ENCODE measurements around the gene STAM. TPM values are rescaled to one million over a fixed set of nuclear protein-coding genes. Genes with fewer than 3 reads are reported as not detected.

The STAM gene
- total RNA-seq, 1 donor from 2014 or later: 25.1 TPM

GRCh38 chr10:17669185-17669872 is 25.4 kb downstream of the STAM start:
- ATAC-seq (no peak), DNase-seq (ENCODE audit: low spot score) (no peak)
- intact Hi-C loops (cut with DNase I): no loop called here

DNA sequence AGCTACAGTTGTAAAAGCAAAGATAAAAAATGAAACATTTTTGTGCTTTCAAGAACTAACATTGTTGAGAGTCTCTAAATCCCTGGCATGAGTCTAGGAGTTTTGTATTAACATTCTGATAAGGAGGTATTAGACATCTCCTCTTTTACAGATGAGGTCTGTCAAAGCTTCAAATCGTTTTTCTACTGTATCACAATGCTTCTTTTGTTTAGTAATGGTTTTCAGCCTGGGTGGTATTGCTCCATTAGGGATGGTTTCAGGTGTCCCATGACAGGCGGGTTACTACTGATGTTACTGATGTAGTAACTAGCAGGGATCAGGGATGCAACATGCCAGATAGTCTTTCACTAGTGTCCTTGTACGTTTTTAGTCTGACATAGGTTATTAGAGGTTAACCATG is 27.4 kb downstream of the STAM start:
- intact Hi-C loops (cut with DNase I): no loop called here
- no peak for ATAC-seq
- no peak for DNase-seq (ENCODE audit: low spot score)

- ATAC-seq: peak; percentile 38
- intact Hi-C loops (cut with DNase I): no loop called here
- DNase-seq (ENCODE audit: low spot score): no peak
Observed at GRCh38 chr10:17673471-17674061, 29.6 kb downstream of the STAM start.

- no peak for ATAC-seq
- intact Hi-C loops (cut with DNase I): no loop called here
- DNase-seq (ENCODE audit: low spot score): no peak
Observed at GRCh38 chr10:17674566-17674965, 30.6 kb downstream of the STAM start.

GRCh38 chr10:17675638-17676037 is 31.7 kb downstream of the STAM start:
- ATAC-seq: no peak
- DNase-seq (ENCODE audit: low spot score): no peak
- intact Hi-C loops (cut with DNase I): no loop called here

- DNase-seq (ENCODE audit: low spot score) (no peak), ATAC-seq (no peak)
- intact Hi-C loops (cut with DNase I): no loop called here
Observed at GRCh38 chr10:17676919-17677318, 33.0 kb downstream of the STAM start.

GRCh38 chr10:17682236-17682946 is 38.4 kb downstream of the STAM start:
- intact Hi-C loops (cut with DNase I): no loop called here
- no peak for DNase-seq (ENCODE audit: low spot score)
- no peak for ATAC-seq

DNA sequence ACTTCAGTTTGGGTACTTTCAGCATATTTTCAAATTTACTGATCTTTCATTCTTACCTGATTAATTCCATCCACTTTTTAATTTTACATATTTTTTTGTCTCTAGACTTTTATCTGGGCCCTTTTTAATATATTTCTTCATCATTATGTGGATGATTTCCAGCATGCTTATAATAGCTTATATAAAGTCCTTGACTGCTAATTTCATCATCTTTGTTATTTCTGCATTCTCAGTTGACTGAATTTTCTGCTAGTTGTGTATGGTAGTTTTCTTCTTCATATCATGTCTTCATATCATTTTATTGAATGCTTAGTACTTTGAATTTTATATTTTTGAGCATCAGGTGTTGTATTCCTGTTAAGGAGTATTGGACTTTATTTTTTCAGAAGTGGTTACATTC is 39.6 kb downstream of the STAM start:
- intact Hi-C loops (cut with DNase I): no loop called here
- ATAC-seq (no peak), DNase-seq (ENCODE audit: low spot score) (no peak)

- ATAC-seq: no peak
- intact Hi-C loops (cut with DNase I): no loop called here
- DNase-seq (ENCODE audit: low spot score): no peak
Observed at GRCh38 chr10:17684537-17684936, 40.6 kb downstream of the STAM start.

DNA sequence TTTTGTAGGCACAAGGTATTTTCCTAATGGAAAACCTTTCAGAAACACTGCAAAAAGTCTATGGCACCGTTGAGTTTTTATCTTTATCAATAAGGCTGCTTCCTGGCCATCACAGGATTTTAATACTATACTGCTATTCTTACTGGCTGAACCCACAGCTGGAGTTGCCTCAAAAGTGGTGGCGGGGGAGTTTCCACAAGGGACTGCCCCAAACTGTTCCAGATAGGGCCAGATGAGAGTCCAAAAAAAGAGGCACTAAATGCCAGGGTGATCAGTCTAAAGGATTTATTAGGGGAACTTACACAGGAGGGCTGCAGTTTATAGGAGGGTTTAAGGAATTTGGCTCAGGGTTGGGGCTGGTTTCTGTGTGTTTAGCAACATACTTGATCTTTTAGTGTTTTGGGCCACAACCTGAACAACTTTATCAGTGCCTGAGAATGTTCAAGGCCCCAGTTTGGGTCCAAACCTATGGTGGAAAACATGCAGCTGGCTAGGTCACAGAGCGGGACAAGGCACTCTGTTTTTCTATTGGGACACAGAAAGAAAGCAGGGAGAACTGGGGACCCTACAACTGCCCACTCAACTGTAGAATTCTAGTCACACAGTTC is 41.4 kb downstream of the STAM start:
- intact Hi-C loops (cut with DNase I): no loop called here
- ATAC-seq (no peak), DNase-seq (ENCODE audit: low spot score) (no peak)

DNA sequence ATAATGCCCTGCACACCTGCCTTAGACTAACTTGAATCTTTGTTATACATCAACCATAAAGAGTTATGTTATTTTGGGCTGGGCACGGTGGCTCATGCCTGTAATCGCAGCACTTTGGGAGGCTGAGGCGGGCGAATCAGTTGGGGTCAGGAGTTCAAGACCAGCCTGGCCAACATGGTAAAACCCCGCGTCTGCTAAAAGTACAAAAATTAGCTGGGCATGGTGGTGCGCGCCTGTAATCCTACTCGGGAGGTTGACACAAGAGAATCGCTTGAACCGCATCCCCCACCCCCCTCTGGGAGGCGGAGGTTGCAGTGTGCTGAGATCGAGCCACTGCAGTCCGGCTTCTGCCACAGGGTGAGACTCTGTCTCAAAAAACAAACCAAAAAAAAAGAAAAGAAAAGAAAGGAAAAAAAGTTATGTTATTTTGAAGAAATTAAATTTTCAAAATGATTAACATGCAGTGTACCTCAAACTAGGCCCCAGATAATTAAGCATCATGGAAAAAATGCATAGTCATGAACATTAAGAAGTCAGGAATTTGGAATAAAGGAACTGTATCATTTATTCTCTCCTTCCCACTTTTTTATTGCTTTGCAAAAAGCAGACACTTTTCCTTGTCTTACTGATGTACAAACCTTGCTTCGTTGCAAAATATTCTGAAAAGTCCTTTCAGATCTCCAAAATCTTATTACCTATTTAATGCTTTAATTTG is 43.3 kb downstream of the STAM start:
- ATAC-seq (no peak), DNase-seq (ENCODE audit: low spot score) (no peak)
- intact Hi-C loops (cut with DNase I): no loop called here

- DNase-seq (ENCODE audit: low spot score) (no peak), ATAC-seq (no peak)
- intact Hi-C loops (cut with DNase I): no loop called here
Observed at GRCh38 chr10:17689137-17689536, 45.2 kb downstream of the STAM start.

GRCh38 chr10:17693009-17693408 is 49.1 kb downstream of the STAM start:
- no peak for DNase-seq (ENCODE audit: low spot score)
- no peak for ATAC-seq
- intact Hi-C loops (cut with DNase I): no loop called here

GRCh38 chr10:17698696-17699095 is 54.7 kb downstream of the STAM start:
- ATAC-seq: no peak
- DNase-seq (ENCODE audit: low spot score): no peak
- intact Hi-C loops (cut with DNase I): no loop called here

- intact Hi-C loops (cut with DNase I): no loop called here
- ATAC-seq: no peak
- DNase-seq (ENCODE audit: low spot score): no peak
Observed at GRCh38 chr10:17701301-17701700, 57.4 kb downstream of the STAM start.

- ATAC-seq (no peak), DNase-seq (ENCODE audit: low spot score) (no peak)
- intact Hi-C loops (cut with DNase I): no loop called here
Observed at GRCh38 chr10:17703706-17704105, 59.8 kb downstream of the STAM start.

DNA sequence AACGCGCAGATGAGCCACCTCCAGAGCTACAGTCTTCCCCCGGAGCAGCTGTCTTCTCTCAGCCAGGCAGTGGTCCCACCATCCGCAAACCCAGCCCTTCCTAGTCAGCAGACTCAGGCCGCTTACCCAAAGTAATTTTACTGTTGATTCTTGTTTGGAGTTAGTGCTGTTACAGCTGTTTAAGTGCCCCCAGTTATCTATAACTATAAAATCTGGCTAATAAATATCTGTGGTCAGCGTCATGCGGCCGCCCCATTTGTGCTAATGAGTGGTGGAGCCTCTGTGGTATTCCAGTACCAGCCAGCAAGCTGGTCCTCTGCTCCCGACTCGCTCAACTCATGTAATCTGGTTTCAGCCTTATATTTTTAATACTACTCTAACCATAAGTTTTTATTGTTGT is 64.9 kb downstream of the STAM start:
- ATAC-seq (no peak), DNase-seq (ENCODE audit: low spot score) (no peak)
- intact Hi-C loops (cut with DNase I): no loop called here

DNA sequence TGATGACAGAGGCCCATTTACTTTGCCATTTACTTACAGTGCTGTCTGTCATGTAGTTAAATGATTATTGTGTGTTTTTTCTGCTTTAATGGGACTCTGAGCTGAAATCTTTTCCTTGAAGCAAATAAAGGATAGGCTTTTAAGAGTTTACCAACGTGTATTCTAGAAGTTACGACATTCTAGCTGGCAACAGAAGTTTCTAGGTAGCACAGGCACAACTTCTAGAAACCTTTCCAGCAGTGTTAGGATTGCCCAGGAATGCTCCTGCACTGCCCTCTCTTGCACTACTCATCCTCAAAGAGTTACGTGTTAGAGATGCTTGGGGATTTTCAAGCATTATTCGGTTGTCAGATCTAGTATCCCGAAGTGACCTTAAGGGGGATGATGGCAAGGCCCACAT is 65.5 kb downstream of the STAM start:
- intact Hi-C loops (cut with DNase I): no loop called here
- DNase-seq (ENCODE audit: low spot score) (no peak), ATAC-seq (no peak)

GRCh38 chr10:17710181-17710580 is 66.2 kb downstream of the STAM start:
- ATAC-seq (no peak), DNase-seq (ENCODE audit: low spot score) (no peak)
- intact Hi-C loops (cut with DNase I): no loop called here

DNA sequence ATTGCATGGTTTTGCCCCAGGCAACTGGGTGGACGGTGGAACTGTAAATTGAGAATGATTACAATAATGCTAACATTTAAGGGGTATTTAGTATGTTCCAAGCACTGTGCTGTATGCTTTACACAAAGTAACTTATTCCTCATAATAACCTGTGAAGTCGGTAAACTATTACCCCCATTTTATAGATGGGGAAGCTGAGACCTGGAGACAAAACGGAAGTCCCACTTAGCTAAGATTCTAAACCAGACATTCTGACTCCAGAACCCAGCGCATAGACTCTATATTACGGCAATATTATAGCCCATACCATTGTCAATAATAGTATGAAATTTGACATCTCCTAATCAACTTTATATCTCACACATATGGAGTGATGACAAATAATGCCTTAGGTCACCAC is 68.1 kb downstream of the STAM start:
- ATAC-seq (no peak), DNase-seq (ENCODE audit: low spot score) (no peak)
- intact Hi-C loops (cut with DNase I): no loop called here
